ENCODE data around the gene MRTFB. TPM values are rescaled to one million over a fixed set of nuclear protein-coding genes. Genes with fewer than 3 reads are reported as not detected.

MRTFB gene
- total and polyA plus RNA-seq, 2 of the 13 experiments (the other 11 are each of a cell fraction or from before 2014, with no cell fraction given), result 11.4 to 14.0 TPM

- Histone ChIP-seq H4K20me1 (ENCODE audit: insufficient read depth, low read length) (no peaks in the 10 kb centered on the region), H3K27ac (ENCODE audit: extremely low read length, insufficient read depth, low read length) (no peak overlapping the region), H3K4me2 (ENCODE audit: low read depth, low read length) (peak overlapping the region; percentile 100), H3K9ac (ENCODE audit: insufficient read depth, low read depth, low read length) (no peak overlapping the region), H3K79me2 (ENCODE audit: insufficient read depth, low read length) (peaks cover 9% of the 10 kb centered on the region), H3K4me3 (replicated peaks in 1 of 3; ENCODE audit: insufficient read depth in 1 of 3, low read depth in 2 of 3, low read length in 3 of 3) (peak overlapping the region; percentile 44 to 72 (median 48); a peak in 5 of 6 replicates), H3K36me3 (replicated peaks in 1 of 2; ENCODE audit: control insufficient read depth in 1 of 2, insufficient read depth in 2 of 2, low read length in 2 of 2) (no peaks in the 10 kb centered on the region), H2AFZ (ENCODE audit: low read length) (no peak overlapping the region), H3K4me1 (ENCODE audit: insufficient read depth, low read length) (peaks cover 29% of the 10 kb centered on the region), H3K9me3 (ENCODE audit: low read length) (no peaks in the 10 kb centered on the region), H3K27me3 (ENCODE audit: control insufficient read depth in 1 of 2, insufficient read depth in 2 of 2, low read length in 2 of 2) (peaks cover 1 to 4% of the 10 kb centered on the region in 2 experiments; a peak in 3 of 5 replicates)
- DNase-seq (ENCODE audit: low spot score), result no peak
- no peak for FAIRE-seq
- POLR2A ChIA-PET, result interaction anchor here (0.7 to 1.5 kb wide), 4 partner anchors 12 to 379 kb away, joined by 3 to 13 read pairs (median 4); partner anchors contain the start of gene ERCC4
- intact Hi-C loops (cut with micrococcal nuclease; ENCODE audit: unreplicated experiment) (loop anchor here (1.0 kb wide), 1 partner anchor 49 kb away; no protein-coding TSS in a partner anchor), in situ Hi-C loops (cut with HindIII; ENCODE audit: extremely low pct_ligation_motif_present, low pct_unique_long_range_greater_than_20kb) (no loop called here)
- BruUV-seq (replicated peaks), result no TSS peak
- peak; percentile 1; the same call in 2 of the 3 replicates for ATAC-seq
- 57% methylated on average over 24 of the region's 24 CpGs for WGBS (ENCODE audit: low lambda C conversion rate)
- CTCF ChIA-PET (ENCODE audit: low intra/inter-chr PET ratio, low total read pairs), result interaction anchor here (1.4 kb wide), 1 partner anchor 230 kb away, joined by 7 read pairs; no protein-coding TSS in a partner anchor
- TF ChIP-seq ZBED4 (CRISPR knock-in tag; IDR thresholded peaks at IDR 0.05; ENCODE audit: borderline replicate concordance) (no peak), MAFF (IDR thresholded peaks at IDR 0.05; ENCODE audit: low read depth, low read length) (no peak), ZFX (CRISPR knock-in tag; IDR thresholded peaks at IDR 0.05; ENCODE audit: low read depth) (0 out of 2 replicates have a peak, but pooled peaks have one; percentile 34), HOXA3 (CRISPR knock-in tag; IDR thresholded peaks at IDR 0.05) (0 out of 2 replicates have a peak, but pooled peaks have one; percentile 3), DZIP1 (CRISPR knock-in tag; IDR thresholded peaks at IDR 0.05) (no peak), ZNF224 (CRISPR knock-in tag; IDR thresholded peaks at IDR 0.05) (0 out of 2 replicates have a peak, but pooled peaks have one; percentile 9), ZNF644 (CRISPR knock-in tag; IDR thresholded peaks at IDR 0.05; ENCODE audit: low read depth) (no peak), NR3C1 (CRISPR knock-in tag; IDR thresholded peaks at IDR 0.05) (0 out of 2 replicates have a peak, but pooled peaks have one; percentile 26), SRSF1 (optimal IDR thresholded peaks at IDR 0.05; ENCODE audit: low read depth, low read length) (peak; percentile 45), NRL (CRISPR knock-in tag; IDR thresholded peaks at IDR 0.05; ENCODE audit: borderline replicate concordance) (0 out of 2 replicates have a peak, but pooled peaks have one; percentile 6), NR1H2 (CRISPR knock-in tag; IDR thresholded peaks at IDR 0.05; ENCODE audit: borderline replicate concordance, low read depth) (no peak), KLF9 (CRISPR knock-in tag; IDR thresholded peaks at IDR 0.05; ENCODE audit: low read depth) (no peak), FOXC1 (CRISPR knock-in tag; IDR thresholded peaks at IDR 0.05; ENCODE audit: borderline replicate concordance) (no peak), CBFB (CRISPR knock-in tag; IDR thresholded peaks at IDR 0.05) (no peak), HIC2 (CRISPR knock-in tag; IDR thresholded peaks at IDR 0.05; ENCODE audit: low read depth) (0 out of 2 replicates have a peak, but pooled peaks have one; percentile 19)
These were observed 227.4 kb downstream of the MRTFB start for GRCh38 chr16:14298374-14299122.

All from HepG2 (cell line).